H1 (cell line): ENCODE data around the gene APOBEC3G. TPM values are rescaled to one million over a fixed set of nuclear protein-coding genes. Genes with fewer than 3 reads are reported as not detected.

Experiments used
- BACH1 ChIP-seq: IDR thresholded peaks from 2 replicates; pipeline ENCODE4 v1.6.1; 2012; ENCODE audit warnings: low read length, improper control_type of control experiment
- JUND ChIP-seq: IDR thresholded peaks from 2 replicates; pipeline ENCODE4 v1.6.1; 2011; ENCODE audit warnings: mild to moderate bottlenecking, improper control_type of control experiment, low read length
- KDM5A ChIP-seq: fragments of 200-600 bp; IDR thresholded peaks from 2 replicates; pipeline ENCODE4 v1.7.1; 2012; ENCODE audit warnings: mild to moderate bottlenecking, low read length, inconsistent platforms, mixed read lengths
- RAD21 ChIP-seq, 2 experiments: IDR thresholded peaks in 1 of 2; conservative IDR thresholded peaks in 1 of 2; 2 replicates each; pipeline ENCODE4 v1.6.1; 2011; ENCODE audit warnings: low read depth in 2 of 2, low read length in 2 of 2, improper control_type of control experiment in 1 of 2, inconsistent platforms in 1 of 2, mild to moderate bottlenecking in 1 of 2, moderate library complexity in 1 of 2
- SAP30 ChIP-seq: fragments of 300-600 bp; sonication (generic); IDR thresholded peaks from 2 replicates; pipeline ENCODE4 v1.7.1; 2012; ENCODE audit warnings: low read length, moderate library complexity, mild to moderate bottlenecking, inconsistent platforms; ENCODE audit not compliant: insufficient read depth, insufficient replicate concordance
- SP1 ChIP-seq: IDR thresholded peaks from 2 replicates; pipeline ENCODE4 v1.6.1; 2011; ENCODE audit warnings: low read depth, low read length
- polyA plus RNA-seq, 7 experiments: library from polyadenylated mRNA; depleted of rRNA in 3 of 7; stranded (reverse) in 5 of 7; unstranded in 2 of 7; fragments of >200 nt in 5 of 7; fragments of 200-250 nt in 2 of 7; gene quantifications; 1 replicate in 5 of 7; 2 replicates in 1 of 7; 4 replicates in 1 of 7; pipeline versions ENCODE4 v1.2.1 to v1.2.3, GENCODE V29; 2011 to 2013; ENCODE audit warnings: missing spikeins in 2 of 7, mixed read lengths in 2 of 7
- total RNA-seq: library from RNA; stranded (reverse); fragmentation: NEBNext Ultra II Directional; extraction: Animal tissue kit (Norgen Biotek cat#: 25700); gene quantifications from 2 replicates; pipeline ENCODE4 v1.2.1, GENCODE V29; 2021

The APOBEC3G gene
- total and polyA plus RNA-seq, 2 of the 8 experiments (the other 6 are each of a cell fraction or from before 2014, with no cell fraction given), result 1.7 to 2.0 TPM

DNA sequence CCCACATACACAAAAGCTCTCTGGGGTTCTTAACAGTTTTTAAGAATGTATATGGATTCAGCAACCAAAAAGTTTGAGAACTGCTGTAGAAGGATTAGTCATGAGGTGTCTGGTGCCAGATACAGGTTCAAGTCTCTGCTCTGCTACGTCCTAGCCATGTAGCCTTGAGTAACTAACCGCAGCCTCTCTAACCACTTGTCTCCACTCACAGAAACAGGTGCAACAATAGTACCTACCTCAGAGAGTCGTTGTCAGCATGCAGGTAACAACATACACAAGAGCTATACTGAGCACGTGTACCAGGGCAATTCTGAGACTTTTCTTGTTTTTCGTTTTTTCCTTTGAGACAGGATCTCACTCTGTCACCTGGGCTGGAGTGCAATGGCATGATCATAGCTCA is 48.5 kb downstream of the APOBEC3G start (continued):
- TF ChIP-seq RAD21 (IDR thresholded peaks at IDR 0.05 in 1 of 2, conservative IDR thresholded peaks at IDR 0.05 in 1 of 2; ENCODE audit: low read depth in 2 of 2, low read length in 2 of 2), result no peak
- TF ChIP-seq JUND, result no peak
- TF ChIP-seq SAP30, result no peak
- no peak for TF ChIP-seq SP1
- no peak for TF ChIP-seq BACH1
- no peak for TF ChIP-seq KDM5A
- TF ChIP-seq, all 59 proteins: peak for 0
